Measurements from ENCODE around the gene USP31.

Gene USP31

DNA sequence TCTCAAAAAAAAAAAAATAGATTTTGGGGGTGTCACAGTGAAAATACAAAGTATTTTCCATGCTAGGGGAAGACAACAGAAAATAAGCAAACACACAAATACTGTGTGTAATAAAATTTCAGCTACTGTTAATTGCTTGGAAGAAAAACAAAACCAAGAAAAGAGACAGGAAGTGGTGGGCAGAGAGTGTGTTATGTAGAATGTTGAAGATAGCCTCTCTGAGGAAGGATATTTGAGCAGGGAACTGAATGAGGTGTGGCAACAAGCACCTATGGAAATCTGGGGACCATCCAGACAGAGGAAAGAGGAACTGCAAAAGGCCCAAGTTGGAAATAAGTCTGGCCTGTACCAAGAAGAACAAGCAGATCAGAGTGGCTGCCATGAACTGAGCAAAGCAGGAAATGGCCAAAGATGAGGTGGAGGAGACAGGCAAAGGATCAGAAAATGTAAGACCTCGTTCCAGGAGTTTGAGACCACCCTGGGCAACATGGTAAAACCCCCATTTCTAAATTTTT lies 7.8 kb upstream of the USP31 start:
- Histone ChIP-seq H3K9me3 (replicated peaks; ENCODE audit: low read length) (no peaks in the 10 kb centered on the region), H3K27me3 (ENCODE audit: control insufficient read depth, insufficient read depth, low read length) (peaks cover 12% of the 10 kb centered on the region), H3K4me1 (ENCODE audit: control insufficient read depth, insufficient read depth, low read length) (no peaks in the 10 kb centered on the region), H3K4me3 (ENCODE audit: low read length) (no peak overlapping the region), H3K36me3 (ENCODE audit: insufficient read depth, low read length) (no peaks in the 10 kb centered on the region), H3K9ac (ENCODE audit: low read depth, low read length) (no peak overlapping the region), H3K4me2 (ENCODE audit: low read length) (no peak overlapping the region)

GRCh38 chr16:23156110-23156509 lies 6.9 kb upstream of the USP31 start:
- H3K36me3 ChIP-seq (ENCODE audit: insufficient read depth, low read length) = no peaks in the 10 kb centered on the region
- H3K27me3 ChIP-seq (ENCODE audit: control insufficient read depth, insufficient read depth, low read length) = peaks cover 12% of the 10 kb centered on the region
- H3K9ac ChIP-seq (ENCODE audit: low read depth, low read length) = no peak overlapping the region
- no peak overlapping the region for H3K4me3 ChIP-seq (ENCODE audit: low read length)
- H3K4me2 ChIP-seq (ENCODE audit: low read length) = no peak overlapping the region
- no peaks in the 10 kb centered on the region for H3K4me1 ChIP-seq (ENCODE audit: control insufficient read depth, insufficient read depth, low read length)
- H3K9me3 ChIP-seq (replicated peaks; ENCODE audit: low read length) = no peaks in the 10 kb centered on the region

GRCh38 chr16:23155445-23156049 lies 6.3 kb upstream of the USP31 start:
- Histone ChIP-seq H3K4me1 (ENCODE audit: control insufficient read depth, insufficient read depth, low read length) (no peaks in the 10 kb centered on the region), H3K4me3 (ENCODE audit: low read length) (no peak overlapping the region), H3K27me3 (ENCODE audit: control insufficient read depth, insufficient read depth, low read length) (peaks cover 12% of the 10 kb centered on the region), H3K9me3 (replicated peaks; ENCODE audit: low read length) (no peaks in the 10 kb centered on the region), H3K9ac (ENCODE audit: low read depth, low read length) (no peak overlapping the region), H3K4me2 (ENCODE audit: low read length) (no peak overlapping the region), H3K36me3 (ENCODE audit: insufficient read depth, low read length) (no peaks in the 10 kb centered on the region)

- H3K9me3 ChIP-seq (replicated peaks; ENCODE audit: low read length) = no peaks in the 10 kb centered on the region
- no peak overlapping the region for H3K9ac ChIP-seq (ENCODE audit: low read depth, low read length)
- H3K36me3 ChIP-seq (ENCODE audit: insufficient read depth, low read length) = no peaks in the 10 kb centered on the region
- no peak overlapping the region for H3K4me2 ChIP-seq (ENCODE audit: low read length)
- peaks cover 12% of the 10 kb centered on the region for H3K27me3 ChIP-seq (ENCODE audit: control insufficient read depth, insufficient read depth, low read length)
- no peak overlapping the region for H3K4me3 ChIP-seq (ENCODE audit: low read length)
- peaks cover 5% of the 10 kb centered on the region for H3K4me1 ChIP-seq (ENCODE audit: control insufficient read depth, insufficient read depth, low read length)
These were observed 3.3 kb upstream of the USP31 start for GRCh38 chr16:23152386-23153178.

- Histone ChIP-seq H3K9ac (ENCODE audit: low read depth, low read length) (peak overlapping the region; percentile 49), H3K4me1 (ENCODE audit: control insufficient read depth, insufficient read depth, low read length) (peaks cover 16% of the 10 kb centered on the region), H3K27me3 (ENCODE audit: control insufficient read depth, insufficient read depth, low read length) (no peaks in the 10 kb centered on the region), H3K36me3 (ENCODE audit: insufficient read depth, low read length) (no peaks in the 10 kb centered on the region), H3K4me3 (ENCODE audit: low read length) (peak overlapping the region; percentile 78), H3K4me2 (ENCODE audit: low read length) (peak overlapping the region; percentile 93), H3K9me3 (replicated peaks; ENCODE audit: low read length) (no peaks in the 10 kb centered on the region)
These were observed 727 bp upstream of the USP31 start for GRCh38 chr16:23149993-23150364.

GRCh38 chr16:23148513-23149266 lies 562 bp downstream of the USP31 start:
- peak overlapping the region; percentile 83 for H3K9ac ChIP-seq (ENCODE audit: low read depth, low read length)
- no peaks in the 10 kb centered on the region for H3K9me3 ChIP-seq (replicated peaks; ENCODE audit: low read length)
- peak overlapping the region; percentile 78 for H3K4me3 ChIP-seq (ENCODE audit: low read length)
- peaks cover 16% of the 10 kb centered on the region for H3K4me1 ChIP-seq (ENCODE audit: control insufficient read depth, insufficient read depth, low read length)
- H3K36me3 ChIP-seq (ENCODE audit: insufficient read depth, low read length) = no peaks in the 10 kb centered on the region
- H3K4me2 ChIP-seq (ENCODE audit: low read length) = peak overlapping the region; percentile 92
- no peaks in the 10 kb centered on the region for H3K27me3 ChIP-seq (ENCODE audit: control insufficient read depth, insufficient read depth, low read length)

- Histone ChIP-seq H3K4me2 (ENCODE audit: low read length) (peak overlapping the region; percentile 92), H3K9me3 (replicated peaks; ENCODE audit: low read length) (no peaks in the 10 kb centered on the region), H3K36me3 (ENCODE audit: insufficient read depth, low read length) (no peaks in the 10 kb centered on the region), H3K4me3 (ENCODE audit: low read length) (peak overlapping the region; percentile 78), H3K9ac (ENCODE audit: low read depth, low read length) (peak overlapping the region; percentile 83), H3K4me1 (ENCODE audit: control insufficient read depth, insufficient read depth, low read length) (peaks cover 16% of the 10 kb centered on the region), H3K27me3 (ENCODE audit: control insufficient read depth, insufficient read depth, low read length) (no peaks in the 10 kb centered on the region)
These were observed 1.1 kb downstream of the USP31 start for GRCh38 chr16:23148166-23148512.

DNA sequence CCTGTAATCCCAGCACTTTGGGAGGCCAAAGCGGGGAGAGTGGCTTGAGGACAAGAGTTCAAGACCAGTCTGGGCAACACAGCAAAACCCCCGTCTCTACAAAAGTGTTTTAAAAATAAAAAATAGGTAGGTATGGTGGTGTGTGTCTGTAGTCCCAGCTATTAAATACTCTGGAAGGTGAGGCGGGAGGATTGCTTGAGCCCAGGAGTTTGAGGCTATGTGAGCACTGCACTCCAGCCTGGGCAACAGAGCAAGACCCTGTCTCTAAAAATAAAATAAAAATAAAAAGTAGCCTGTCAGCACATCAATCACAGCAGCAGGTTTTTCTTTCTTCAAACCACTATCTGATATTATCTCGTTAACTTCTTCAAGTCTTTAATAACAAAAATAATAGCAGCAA lies 1.6 kb downstream of the USP31 start:
- H3K36me3 ChIP-seq (ENCODE audit: insufficient read depth, low read length) = no peaks in the 10 kb centered on the region
- no peaks in the 10 kb centered on the region for H3K27me3 ChIP-seq (ENCODE audit: control insufficient read depth, insufficient read depth, low read length)
- H3K9ac ChIP-seq (ENCODE audit: low read depth, low read length) = no peak overlapping the region
- no peaks in the 10 kb centered on the region for H3K9me3 ChIP-seq (replicated peaks; ENCODE audit: low read length)
- peak overlapping the region; percentile 92 for H3K4me2 ChIP-seq (ENCODE audit: low read length)
- H3K4me1 ChIP-seq (ENCODE audit: control insufficient read depth, insufficient read depth, low read length) = peaks cover 16% of the 10 kb centered on the region
- peak overlapping the region; percentile 78 for H3K4me3 ChIP-seq (ENCODE audit: low read length)

DNA sequence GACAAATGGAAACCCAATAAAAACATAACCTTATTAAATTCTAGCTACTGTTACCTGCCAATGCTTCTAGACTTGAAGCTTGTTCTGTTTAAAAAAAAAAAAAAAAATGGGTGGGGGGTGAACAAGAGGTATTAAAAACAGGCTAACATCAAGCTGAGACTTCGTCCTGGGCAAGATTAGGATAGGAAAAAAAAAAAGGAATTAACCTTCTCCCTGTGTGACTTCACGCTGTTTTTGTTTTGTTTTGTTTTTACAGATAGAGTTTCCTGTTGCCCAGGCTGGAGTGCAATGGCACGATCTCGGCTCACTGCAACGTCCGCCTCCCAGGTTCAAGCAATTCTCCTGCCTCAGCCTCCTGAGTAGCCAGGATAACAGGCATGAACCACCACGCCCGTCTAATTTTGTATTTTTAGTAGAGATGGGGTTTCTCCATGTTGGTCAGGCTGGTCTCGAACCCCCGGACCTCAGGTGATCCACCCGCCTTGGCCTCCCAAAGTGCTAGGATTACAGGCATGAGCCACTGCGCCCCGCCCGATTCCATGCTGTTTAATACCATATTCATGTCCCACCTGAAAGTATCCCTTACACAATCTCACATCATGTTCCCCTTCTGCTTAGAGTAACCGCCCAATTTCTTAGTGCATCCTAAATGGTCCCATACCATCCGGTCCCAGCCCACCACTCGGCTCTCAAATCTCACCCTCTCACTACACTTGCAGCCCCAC lies 2.2 kb downstream of the USP31 start:
- Histone ChIP-seq H3K9me3 (replicated peaks; ENCODE audit: low read length) (no peaks in the 10 kb centered on the region), H3K36me3 (ENCODE audit: insufficient read depth, low read length) (no peaks in the 10 kb centered on the region), H3K9ac (ENCODE audit: low read depth, low read length) (no peak overlapping the region), H3K4me1 (ENCODE audit: control insufficient read depth, insufficient read depth, low read length) (peaks cover 16% of the 10 kb centered on the region), H3K4me2 (ENCODE audit: low read length) (peak overlapping the region; percentile 92), H3K27me3 (ENCODE audit: control insufficient read depth, insufficient read depth, low read length) (no peaks in the 10 kb centered on the region), H3K4me3 (ENCODE audit: low read length) (no peak overlapping the region)

DNA sequence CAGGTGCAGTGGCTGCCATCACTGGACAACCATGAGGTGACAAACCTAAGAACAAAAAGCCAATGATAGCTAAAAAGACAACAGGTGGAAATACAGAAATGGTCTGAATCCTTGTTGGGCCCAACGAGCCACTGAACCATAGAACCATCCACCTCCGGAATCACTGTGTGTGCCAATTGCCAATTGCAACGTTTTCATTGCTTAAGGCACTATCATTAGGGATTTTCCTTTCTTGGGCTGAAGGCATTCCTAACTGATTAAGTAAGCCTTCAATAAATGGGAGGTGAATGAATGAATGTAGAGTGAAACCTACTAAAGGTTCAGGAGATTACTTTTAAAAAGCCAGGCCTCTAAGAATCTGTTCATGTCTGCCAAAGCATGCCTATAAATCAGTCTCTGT lies 3.6 kb downstream of the USP31 start:
- Histone ChIP-seq H3K4me2 (ENCODE audit: low read length) (no peak overlapping the region), H3K4me1 (ENCODE audit: control insufficient read depth, insufficient read depth, low read length) (peaks cover 16% of the 10 kb centered on the region), H3K27me3 (ENCODE audit: control insufficient read depth, insufficient read depth, low read length) (no peaks in the 10 kb centered on the region), H3K9me3 (replicated peaks; ENCODE audit: low read length) (no peaks in the 10 kb centered on the region), H3K4me3 (ENCODE audit: low read length) (no peak overlapping the region), H3K9ac (ENCODE audit: low read depth, low read length) (no peak overlapping the region), H3K36me3 (ENCODE audit: insufficient read depth, low read length) (no peaks in the 10 kb centered on the region)

GRCh38 chr16:23145186-23145585 lies 4.1 kb downstream of the USP31 start:
- Histone ChIP-seq H3K4me2 (ENCODE audit: low read length) (no peak overlapping the region), H3K36me3 (ENCODE audit: insufficient read depth, low read length) (no peaks in the 10 kb centered on the region), H3K4me1 (ENCODE audit: control insufficient read depth, insufficient read depth, low read length) (peaks cover 16% of the 10 kb centered on the region), H3K27me3 (ENCODE audit: control insufficient read depth, insufficient read depth, low read length) (no peaks in the 10 kb centered on the region), H3K9ac (ENCODE audit: low read depth, low read length) (no peak overlapping the region), H3K4me3 (ENCODE audit: low read length) (no peak overlapping the region), H3K9me3 (replicated peaks; ENCODE audit: low read length) (no peaks in the 10 kb centered on the region)

All from skeletal muscle satellite cell (primary cell).